Activated CD4-positive, alpha-beta T cell treated with anti-CD3 and anti-CD28 coated beads, Interleukin-2, amount 50 U/mL, for 4 hours (primary cell): ENCODE results near the gene POMGNT1.

Experiments used
- DNase-seq, 2 experiments: peaks; one replicate each; pipeline ENCODE4 v3.0.0-alpha.2; 2020

POMGNT1 gene

GRCh38 chr1:46152016-46152415 lies 46.2 kb downstream of the POMGNT1 start:
- no peak for DNase-seq

DNA sequence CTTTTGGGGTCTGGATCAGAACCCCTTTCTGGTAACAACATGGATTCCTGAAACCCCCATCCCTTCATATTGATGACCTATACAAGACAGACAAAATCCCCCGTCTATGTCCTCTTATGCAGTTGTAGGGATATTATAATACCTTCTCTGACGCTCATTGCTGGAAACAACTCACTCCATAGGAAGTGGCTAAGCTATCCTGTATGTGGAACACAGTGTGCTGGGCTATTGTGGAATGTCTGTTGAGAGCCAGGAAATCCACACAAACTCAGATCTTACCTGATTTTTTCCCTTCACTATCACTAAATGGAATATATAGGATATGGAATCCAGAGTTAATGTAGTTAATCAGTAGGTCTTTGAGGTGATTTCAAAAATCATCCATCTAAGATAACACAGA lies 48.1 kb downstream of the POMGNT1 start:
- no peak for DNase-seq

DNA sequence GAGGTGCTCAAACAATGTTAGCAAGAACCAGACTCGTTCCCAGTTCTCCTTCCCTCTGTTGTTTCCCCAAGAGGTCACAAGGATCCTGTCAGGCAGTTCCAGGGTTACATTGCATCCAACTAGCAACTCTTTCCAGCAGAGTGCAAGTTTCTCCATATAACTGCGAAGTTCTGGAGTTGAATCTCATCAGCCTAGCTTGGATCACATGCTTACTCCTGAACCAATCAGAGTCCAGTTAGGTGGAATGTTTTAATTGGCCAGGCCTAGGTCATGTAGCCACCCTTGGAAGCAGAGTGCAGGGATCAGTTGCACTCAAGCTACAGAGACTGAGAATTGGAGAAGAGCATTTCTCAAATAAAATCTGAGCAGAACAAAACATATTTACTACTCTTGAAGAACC lies 49.9 kb downstream of the POMGNT1 start:
- no peak for DNase-seq
